ENCODE data around the gene LY86.

Gene LY86

DNA sequence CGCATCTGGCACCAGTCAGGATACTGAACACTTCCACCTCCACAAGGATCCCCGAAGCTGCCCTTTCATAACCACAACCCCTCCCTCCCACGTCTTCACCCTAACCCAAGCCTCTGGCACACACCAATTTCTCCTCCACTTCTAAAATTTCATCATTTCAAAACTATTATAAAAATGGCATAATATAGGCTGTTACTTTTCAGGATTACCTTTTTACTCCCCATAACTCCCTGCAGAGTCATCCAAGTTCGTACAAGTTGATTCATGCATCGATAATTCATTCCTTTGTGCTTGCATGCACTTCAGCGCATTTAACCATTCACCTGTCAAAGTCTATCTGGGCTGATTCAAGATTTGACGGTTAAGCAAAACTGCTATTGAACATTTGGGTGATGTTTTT is 30.6 kb upstream of the LY86 start:
- no peaks in the 10 kb centered on the region for H3K36me3 ChIP-seq (replicated peaks; ENCODE audit: low read depth, low read length)
- no peak overlapping the region for H3K4me2 ChIP-seq (ENCODE audit: low read length)
- H3K9me3 ChIP-seq (ENCODE audit: insufficient read depth, low read length) = no peaks in the 10 kb centered on the region
- TF ChIP-seq EZH2phosphoT487 (IDR thresholded peaks at IDR 0.05; ENCODE audit: low read depth) = no peak
- TF ChIP-seq, protein P1, sequence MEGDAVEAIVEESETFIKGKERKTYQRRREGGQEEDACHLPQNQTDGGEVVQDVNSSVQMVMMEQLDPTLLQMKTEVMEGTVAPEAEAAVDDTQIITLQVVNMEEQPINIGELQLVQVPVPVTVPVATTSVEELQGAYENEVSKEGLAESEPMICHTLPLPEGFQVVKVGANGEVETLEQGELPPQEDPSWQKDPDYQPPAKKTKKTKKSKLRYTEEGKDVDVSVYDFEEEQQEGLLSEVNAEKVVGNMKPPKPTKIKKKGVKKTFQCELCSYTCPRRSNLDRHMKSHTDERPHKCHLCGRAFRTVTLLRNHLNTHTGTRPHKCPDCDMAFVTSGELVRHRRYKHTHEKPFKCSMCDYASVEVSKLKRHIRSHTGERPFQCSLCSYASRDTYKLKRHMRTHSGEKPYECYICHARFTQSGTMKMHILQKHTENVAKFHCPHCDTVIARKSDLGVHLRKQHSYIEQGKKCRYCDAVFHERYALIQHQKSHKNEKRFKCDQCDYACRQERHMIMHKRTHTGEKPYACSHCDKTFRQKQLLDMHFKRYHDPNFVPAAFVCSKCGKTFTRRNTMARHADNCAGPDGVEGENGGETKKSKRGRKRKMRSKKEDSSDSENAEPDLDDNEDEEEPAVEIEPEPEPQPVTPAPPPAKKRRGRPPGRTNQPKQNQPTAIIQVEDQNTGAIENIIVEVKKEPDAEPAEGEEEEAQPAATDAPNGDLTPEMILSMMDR (IDR thresholded peaks at IDR 0.05; ENCODE audit: low read depth, low read length) = no peak
- no peak overlapping the region for H3K4me3 ChIP-seq (ENCODE audit: low read length)
- no peaks in the 10 kb centered on the region for H3K79me2 ChIP-seq (ENCODE audit: low read length)
- no peaks in the 10 kb centered on the region for H3K4me1 ChIP-seq (ENCODE audit: low read length)
- H4K20me1 ChIP-seq (ENCODE audit: insufficient read depth, low read length) = no peaks in the 10 kb centered on the region
- no peak overlapping the region for H3K9ac ChIP-seq (ENCODE audit: low read length)
- no peak overlapping the region for H2AFZ ChIP-seq (ENCODE audit: low read depth, low read length)
- H3K27ac ChIP-seq (ENCODE audit: low read length) = no peak overlapping the region
- peaks cover 17% of the 10 kb centered on the region for H3K27me3 ChIP-seq (ENCODE audit: low read depth, low read length)

DNA sequence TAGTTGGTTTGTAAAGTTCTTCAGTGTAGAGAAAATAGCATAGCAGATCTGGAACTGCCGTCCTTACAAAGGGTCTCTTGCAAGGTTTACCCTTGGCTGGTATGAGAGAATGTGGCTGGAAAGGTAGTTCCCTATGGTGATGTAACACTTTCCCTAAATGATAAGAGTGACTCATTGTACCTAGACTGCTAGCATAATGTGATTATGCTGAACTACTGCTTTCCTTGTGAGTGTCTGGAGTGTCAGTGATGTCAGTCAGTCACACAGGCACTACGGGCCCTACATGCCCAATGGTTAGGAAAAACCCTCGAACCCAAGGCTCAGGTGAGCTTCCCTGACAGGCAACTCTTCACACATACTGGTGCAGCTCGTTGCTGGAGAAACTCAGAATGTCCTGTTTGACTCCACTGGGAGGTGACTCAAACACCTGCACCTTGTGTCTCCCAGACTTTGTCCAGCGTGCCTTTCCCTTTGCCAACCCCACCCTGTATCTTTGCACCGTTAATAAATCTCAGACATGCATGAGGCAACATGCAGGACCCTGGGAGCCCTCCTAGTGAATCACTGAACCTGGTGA is 28.4 kb upstream of the LY86 start:
- Histone ChIP-seq H3K4me3 (ENCODE audit: low read length) (no peak overlapping the region), H3K9ac (ENCODE audit: low read length) (no peak overlapping the region), H3K4me2 (ENCODE audit: low read length) (no peak overlapping the region), H3K27ac (ENCODE audit: low read length) (no peak overlapping the region), H3K27me3 (ENCODE audit: low read depth, low read length) (peaks cover 17% of the 10 kb centered on the region), H3K79me2 (ENCODE audit: low read length) (no peaks in the 10 kb centered on the region), H3K36me3 (replicated peaks; ENCODE audit: low read depth, low read length) (no peaks in the 10 kb centered on the region), H3K9me3 (ENCODE audit: insufficient read depth, low read length) (no peaks in the 10 kb centered on the region), H3K4me1 (ENCODE audit: low read length) (no peaks in the 10 kb centered on the region), H2AFZ (ENCODE audit: low read depth, low read length) (no peak overlapping the region), H4K20me1 (ENCODE audit: insufficient read depth, low read length) (no peaks in the 10 kb centered on the region)
- TF ChIP-seq, protein P1 (IDR thresholded peaks at IDR 0.05; ENCODE audit: low read depth, low read length) = no peak
- TF ChIP-seq EZH2phosphoT487 (IDR thresholded peaks at IDR 0.05; ENCODE audit: low read depth) = no peak

- Histone ChIP-seq H4K20me1 (ENCODE audit: insufficient read depth, low read length) (no peaks in the 10 kb centered on the region), H3K36me3 (replicated peaks; ENCODE audit: low read depth, low read length) (no peaks in the 10 kb centered on the region), H3K27me3 (ENCODE audit: low read depth, low read length) (peaks cover 15% of the 10 kb centered on the region), H3K27ac (ENCODE audit: low read length) (no peak overlapping the region), H3K4me2 (ENCODE audit: low read length) (no peak overlapping the region), H3K4me3 (ENCODE audit: low read length) (no peak overlapping the region), H3K79me2 (ENCODE audit: low read length) (no peaks in the 10 kb centered on the region), H3K9me3 (ENCODE audit: insufficient read depth, low read length) (no peaks in the 10 kb centered on the region), H3K4me1 (ENCODE audit: low read length) (no peaks in the 10 kb centered on the region), H3K9ac (ENCODE audit: low read length) (no peak overlapping the region), H2AFZ (ENCODE audit: low read depth, low read length) (no peak overlapping the region)
- no peak for TF ChIP-seq EZH2phosphoT487 (IDR thresholded peaks at IDR 0.05; ENCODE audit: low read depth)
- TF ChIP-seq, protein P1 (IDR thresholded peaks at IDR 0.05; ENCODE audit: low read depth, low read length) = no peak
These were observed 27.6 kb upstream of the LY86 start for GRCh38 chr6:6560909-6561308.

- TF ChIP-seq, protein P1 (IDR thresholded peaks at IDR 0.05; ENCODE audit: low read depth, low read length) = no peak
- no peak for TF ChIP-seq EZH2phosphoT487 (IDR thresholded peaks at IDR 0.05; ENCODE audit: low read depth)
- Histone ChIP-seq H4K20me1 (ENCODE audit: insufficient read depth, low read length) (no peaks in the 10 kb centered on the region), H3K27me3 (ENCODE audit: low read depth, low read length) (peaks cover 5% of the 10 kb centered on the region; the same call in 1 of the 2 replicates), H3K36me3 (replicated peaks; ENCODE audit: low read depth, low read length) (no peaks in the 10 kb centered on the region), H2AFZ (ENCODE audit: low read depth, low read length) (no peak overlapping the region), H3K27ac (ENCODE audit: low read length) (no peak overlapping the region), H3K9ac (ENCODE audit: low read length) (no peak overlapping the region), H3K4me1 (ENCODE audit: low read length) (no peaks in the 10 kb centered on the region), H3K4me2 (ENCODE audit: low read length) (no peak overlapping the region), H3K4me3 (ENCODE audit: low read length) (no peak overlapping the region), H3K9me3 (ENCODE audit: insufficient read depth, low read length) (no peaks in the 10 kb centered on the region), H3K79me2 (ENCODE audit: low read length) (no peaks in the 10 kb centered on the region)
These were observed 24.4 kb upstream of the LY86 start for GRCh38 chr6:6564154-6564553.
